Glutamatergic neuron (in vitro differentiated cells): ENCODE measurements around the gene IL31RA. TPM values are rescaled to one million over a fixed set of nuclear protein-coding genes. Genes with fewer than 3 reads are reported as not detected.

Experiments used
- DNase-seq: peaks from one replicate; pipeline ENCODE4 v3.0.0; 2022
- H3K27ac Mint-ChIP-seq: one replicate; pipeline ENCODE4 v1.8.0; 2020; ENCODE audit warnings: mild to moderate bottlenecking, mixed read lengths, inconsistent platforms; ENCODE audit not compliant: unreplicated experiment
- H3K27me3 Mint-ChIP-seq: one replicate; pipeline ENCODE4 v1.8.0; 2020; ENCODE audit warnings: mild to moderate bottlenecking, moderate library complexity, mixed read lengths, inconsistent platforms; ENCODE audit not compliant: unreplicated experiment
- H3K36me3 Mint-ChIP-seq: one replicate; pipeline ENCODE4 v1.8.0; 2020; ENCODE audit warnings: mild to moderate bottlenecking, mixed read lengths, inconsistent platforms; ENCODE audit not compliant: unreplicated experiment
- H3K4me1 Mint-ChIP-seq: one replicate; pipeline ENCODE4 v1.8.0; 2020; ENCODE audit warnings: mild to moderate bottlenecking, low read depth, mixed read lengths, inconsistent platforms; ENCODE audit not compliant: unreplicated experiment
- H3K4me3 Mint-ChIP-seq: one replicate; pipeline ENCODE4 v1.8.0; 2020; ENCODE audit warnings: mild to moderate bottlenecking, mixed read lengths, inconsistent platforms; ENCODE audit not compliant: unreplicated experiment
- H3K9me3 Mint-ChIP-seq: one replicate; pipeline ENCODE4 v1.8.0; 2020; ENCODE audit warnings: mild to moderate bottlenecking, moderate library complexity, mixed read lengths, inconsistent platforms; ENCODE audit not compliant: unreplicated experiment
- total RNA-seq: library from RNA; stranded (reverse); fragmentation: NEBNext Ultra II Directional; extraction: Animal tissue kit (Norgen Biotek cat#: 25700); gene quantifications from one replicate; pipeline ENCODE4 v1.2.1, GENCODE V29; 2021; ENCODE audit not compliant: unreplicated experiment
- TF ChIP-seq, protein P1 (sequence below): fragments of 200-600 bp; sonication (generic); IDR thresholded peaks from one replicate; pipeline ENCODE4 v1.5.0; 2021; ENCODE audit not compliant: partially characterized antibody, unreplicated experiment

Gene IL31RA
- total RNA-seq, 1 donor from 2014 or later: not detected

DNA sequence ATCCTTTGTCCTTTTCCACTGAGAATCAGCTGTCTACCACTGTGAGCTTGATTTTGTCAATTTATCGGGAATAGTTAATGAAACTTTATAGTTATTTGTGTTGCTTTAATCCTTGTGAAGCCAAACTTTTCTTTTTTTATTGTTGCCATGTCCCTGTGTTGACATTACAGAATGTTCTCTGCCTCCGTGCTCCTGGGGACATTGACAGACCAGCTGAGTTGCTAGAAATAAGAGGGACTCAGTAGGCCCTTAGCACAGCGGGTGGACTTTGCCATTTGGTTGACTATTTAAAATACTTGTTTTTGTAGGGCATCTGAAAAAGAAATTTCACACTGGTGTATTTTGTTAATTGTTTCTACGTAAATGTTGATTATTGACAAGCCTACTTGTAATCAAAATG lies 70.5 kb downstream of the IL31RA start:
- no peaks in the 10 kb centered on the region for H3K36me3 Mint-ChIP-seq
- TF ChIP-seq, protein P1, sequence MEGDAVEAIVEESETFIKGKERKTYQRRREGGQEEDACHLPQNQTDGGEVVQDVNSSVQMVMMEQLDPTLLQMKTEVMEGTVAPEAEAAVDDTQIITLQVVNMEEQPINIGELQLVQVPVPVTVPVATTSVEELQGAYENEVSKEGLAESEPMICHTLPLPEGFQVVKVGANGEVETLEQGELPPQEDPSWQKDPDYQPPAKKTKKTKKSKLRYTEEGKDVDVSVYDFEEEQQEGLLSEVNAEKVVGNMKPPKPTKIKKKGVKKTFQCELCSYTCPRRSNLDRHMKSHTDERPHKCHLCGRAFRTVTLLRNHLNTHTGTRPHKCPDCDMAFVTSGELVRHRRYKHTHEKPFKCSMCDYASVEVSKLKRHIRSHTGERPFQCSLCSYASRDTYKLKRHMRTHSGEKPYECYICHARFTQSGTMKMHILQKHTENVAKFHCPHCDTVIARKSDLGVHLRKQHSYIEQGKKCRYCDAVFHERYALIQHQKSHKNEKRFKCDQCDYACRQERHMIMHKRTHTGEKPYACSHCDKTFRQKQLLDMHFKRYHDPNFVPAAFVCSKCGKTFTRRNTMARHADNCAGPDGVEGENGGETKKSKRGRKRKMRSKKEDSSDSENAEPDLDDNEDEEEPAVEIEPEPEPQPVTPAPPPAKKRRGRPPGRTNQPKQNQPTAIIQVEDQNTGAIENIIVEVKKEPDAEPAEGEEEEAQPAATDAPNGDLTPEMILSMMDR: no peak
- H3K27ac Mint-ChIP-seq: no peak overlapping the region
- H3K4me3 Mint-ChIP-seq: no peak overlapping the region
- no peaks in the 10 kb centered on the region for H3K9me3 Mint-ChIP-seq
- H3K4me1 Mint-ChIP-seq: no peaks in the 10 kb centered on the region
- no peak for DNase-seq
- peaks cover 3% of the 10 kb centered on the region for H3K27me3 Mint-ChIP-seq

GRCh38 chr5:55923177-55923771 lies 72.1 kb downstream of the IL31RA start:
- TF ChIP-seq, protein P1: no peak
- peaks cover 2% of the 10 kb centered on the region for H3K27me3 Mint-ChIP-seq
- no peaks in the 10 kb centered on the region for H3K36me3 Mint-ChIP-seq
- H3K9me3 Mint-ChIP-seq: no peaks in the 10 kb centered on the region
- no peak overlapping the region for H3K4me3 Mint-ChIP-seq
- DNase-seq: no peak
- no peaks in the 10 kb centered on the region for H3K4me1 Mint-ChIP-seq
- no peak overlapping the region for H3K27ac Mint-ChIP-seq

DNA sequence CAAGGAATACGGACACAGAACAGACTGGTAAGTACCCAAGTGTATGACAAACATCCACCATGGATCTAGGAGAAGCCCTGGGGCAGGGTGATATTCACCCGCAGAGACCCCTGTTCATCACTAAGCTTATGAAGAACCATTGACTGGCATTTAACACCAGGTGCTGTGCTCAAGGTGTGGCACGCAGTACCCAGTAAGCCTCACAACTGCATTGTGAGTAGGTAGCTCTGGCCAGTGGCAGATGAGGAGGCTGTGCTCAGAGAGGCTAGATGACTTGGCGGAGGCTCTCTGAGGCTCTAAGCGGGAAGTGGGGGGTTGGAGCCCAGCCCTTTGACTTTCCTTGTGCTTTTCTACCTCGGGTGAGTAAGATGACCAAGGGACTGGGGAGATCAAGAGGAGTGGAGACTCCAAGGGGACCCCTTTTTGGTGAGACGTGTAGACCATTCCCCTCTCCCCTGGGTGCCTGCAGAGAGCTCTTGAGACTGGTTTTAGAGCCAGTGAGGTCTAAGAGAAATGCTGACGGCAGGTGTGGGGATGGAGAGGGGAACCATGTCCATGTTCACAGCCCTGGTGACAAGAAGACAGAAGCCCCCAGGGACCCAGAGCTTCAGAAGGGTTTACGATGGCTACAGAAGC lies 72.8 kb downstream of the IL31RA start:
- Mint-ChIP-seq H3K9me3 (no peaks in the 10 kb centered on the region), H3K27me3 (peaks cover 2% of the 10 kb centered on the region), H3K4me1 (no peaks in the 10 kb centered on the region), H3K4me3 (no peak overlapping the region), H3K27ac (no peak overlapping the region), H3K36me3 (no peaks in the 10 kb centered on the region)
- TF ChIP-seq, protein P1: no peak
- DNase-seq: no peak

DNA sequence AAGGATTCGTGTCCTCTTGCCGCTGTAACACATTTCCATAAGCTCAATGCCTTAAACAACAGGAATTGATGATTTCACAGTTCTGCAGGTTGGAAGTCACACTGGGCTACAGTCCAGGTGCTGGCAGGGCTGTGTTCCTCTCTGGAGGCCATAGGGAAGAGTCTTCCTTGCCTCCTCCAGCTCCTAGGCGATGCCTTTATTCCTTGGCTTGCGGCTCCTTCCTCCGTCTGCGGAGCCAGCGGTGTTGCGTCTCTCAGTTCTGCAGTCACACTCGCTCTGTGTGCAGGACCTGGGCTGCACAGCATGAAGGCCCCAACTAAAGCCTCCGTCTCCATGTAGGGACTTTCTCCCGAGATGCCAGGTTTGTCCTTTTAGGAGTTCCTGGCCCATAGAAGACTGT lies 73.6 kb downstream of the IL31RA start:
- Mint-ChIP-seq H3K4me1 (no peaks in the 10 kb centered on the region), H3K27me3 (peaks cover 2% of the 10 kb centered on the region), H3K4me3 (no peak overlapping the region), H3K9me3 (no peaks in the 10 kb centered on the region), H3K36me3 (no peaks in the 10 kb centered on the region), H3K27ac (no peak overlapping the region)
- no peak for DNase-seq
- TF ChIP-seq, protein P1: no peak

DNA sequence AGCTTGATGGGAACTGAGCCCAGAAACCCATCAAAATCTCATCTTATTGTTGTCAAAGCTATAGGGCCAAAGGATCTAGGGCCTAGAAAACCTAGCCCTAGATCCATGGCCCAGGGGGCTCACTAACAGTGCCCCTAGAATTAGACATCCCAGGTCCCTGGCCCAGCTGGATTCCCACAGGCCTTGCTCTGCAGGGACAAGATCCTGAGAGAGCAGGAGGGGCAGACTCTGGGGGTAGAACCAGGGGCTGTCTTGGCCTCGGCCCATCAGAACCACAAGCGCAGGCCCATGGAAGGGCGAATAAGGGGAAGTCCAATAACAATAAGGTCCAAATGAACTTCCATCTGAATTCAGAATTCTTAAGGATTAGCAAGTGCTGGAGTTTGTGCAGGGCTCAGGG lies 74.0 kb downstream of the IL31RA start:
- H3K9me3 Mint-ChIP-seq: no peaks in the 10 kb centered on the region
- no peak overlapping the region for H3K4me3 Mint-ChIP-seq
- no peak for DNase-seq
- no peak overlapping the region for H3K27ac Mint-ChIP-seq
- peaks cover 2% of the 10 kb centered on the region for H3K27me3 Mint-ChIP-seq
- H3K36me3 Mint-ChIP-seq: no peaks in the 10 kb centered on the region
- H3K4me1 Mint-ChIP-seq: no peaks in the 10 kb centered on the region
- TF ChIP-seq, protein P1: no peak
